ENCODE measurements around the gene LTB4R. TPM values are rescaled to one million over a fixed set of nuclear protein-coding genes. Genes with fewer than 3 reads are reported as not detected.
A peak's percentile ranks its signal among the peaks of the same experiment; 100 is the strongest.

Gene LTB4R
- total and polyA plus RNA-seq, 2 donors (not counting 1 experiment from before 2014, with no cell fraction given) = 0.62 to 0.66 TPM

DNA sequence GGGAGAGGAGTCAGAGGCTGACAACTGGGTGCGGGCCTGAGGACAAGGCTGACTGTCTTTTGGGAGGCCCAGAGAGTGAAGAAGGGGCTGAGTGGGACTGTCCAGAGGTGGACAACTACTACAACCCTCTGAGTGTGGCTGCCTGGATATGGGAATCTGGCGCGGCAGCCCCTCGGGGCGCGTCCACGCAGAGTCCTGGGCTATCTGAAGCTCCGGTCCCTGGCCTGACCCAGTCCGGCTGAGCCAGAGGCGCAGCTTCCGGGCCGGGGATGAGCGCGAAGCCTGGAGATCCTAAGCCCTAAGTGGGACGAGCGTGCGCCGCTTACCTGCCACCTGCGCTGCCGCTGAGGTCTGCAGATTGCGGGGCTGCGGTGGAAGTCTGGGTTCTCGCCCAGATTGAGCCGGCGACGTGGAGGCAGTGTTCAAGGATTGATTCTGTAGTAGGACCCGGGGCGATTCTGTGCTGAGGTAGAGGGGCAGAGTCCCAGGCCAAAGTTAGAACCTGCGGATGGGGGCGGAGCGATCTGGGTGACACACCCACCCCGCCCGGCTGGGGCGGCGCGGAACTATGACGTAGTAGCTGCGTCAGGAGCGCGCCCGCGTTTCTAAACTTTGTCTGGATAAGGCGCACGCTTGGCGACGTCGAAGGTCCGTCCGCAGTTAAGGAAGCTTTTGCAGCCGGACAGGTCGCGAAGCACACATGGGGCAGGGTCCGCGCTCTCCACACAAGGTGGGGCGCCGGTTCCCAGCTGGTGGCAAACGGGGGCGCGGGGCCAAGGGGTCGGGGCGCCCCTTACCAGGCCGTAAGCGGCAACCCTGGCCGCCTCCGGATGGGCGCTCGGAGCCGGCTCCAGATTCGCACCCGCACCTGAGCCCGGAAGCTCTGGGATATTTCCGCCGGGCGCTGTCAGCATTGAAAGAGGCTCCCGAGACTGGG is 11.8 kb upstream of the LTB4R start, which contains the start of the genes DHRS1 and NOP9:
TSS of gene DHRS1 (minus strand) at position 526 of the 937 bp plus-strand sequence. CDS start 674 bp downstream, outside the sequence.
TSS of gene NOP9 (plus strand) at position 596 of the 937 bp plus-strand sequence. CDS start at position 701, 105 bp downstream.
- no peaks in the 10 kb centered on the region for H3K27me3 ChIP-seq (ENCODE audit: control insufficient read depth, insufficient read depth, low read length)
- H3K4me2 ChIP-seq (ENCODE audit: extremely low read depth, insufficient read depth, low read length) = peak within 1 kb of the TSS; percentile 99
- peak within 1 kb of the TSS; percentile 95 to 99 (median 96) for H3K4me3 ChIP-seq (replicated peaks in 1 of 4; ENCODE audit: control extremely low read depth in 1 of 4, insufficient read depth in 1 of 4, low read depth in 3 of 4, low read length in 4 of 4)
- H3K36me3 ChIP-seq (ENCODE audit: control insufficient read depth, insufficient read depth, low read length) = peaks cover 25% of the 10 kb centered on the region
- peak within 1 kb of the TSS; percentile 98 for H2AFZ ChIP-seq (ENCODE audit: low read length)
- H3K9me3 ChIP-seq (ENCODE audit: control insufficient read depth, insufficient read depth, low read depth, low read length) = no peaks in the 10 kb centered on the region
- TF ChIP-seq EZH2 (IDR thresholded peaks at IDR 0.05; ENCODE audit: low read length, missing control alignments) = no peak
- TF ChIP-seq, protein P1, sequence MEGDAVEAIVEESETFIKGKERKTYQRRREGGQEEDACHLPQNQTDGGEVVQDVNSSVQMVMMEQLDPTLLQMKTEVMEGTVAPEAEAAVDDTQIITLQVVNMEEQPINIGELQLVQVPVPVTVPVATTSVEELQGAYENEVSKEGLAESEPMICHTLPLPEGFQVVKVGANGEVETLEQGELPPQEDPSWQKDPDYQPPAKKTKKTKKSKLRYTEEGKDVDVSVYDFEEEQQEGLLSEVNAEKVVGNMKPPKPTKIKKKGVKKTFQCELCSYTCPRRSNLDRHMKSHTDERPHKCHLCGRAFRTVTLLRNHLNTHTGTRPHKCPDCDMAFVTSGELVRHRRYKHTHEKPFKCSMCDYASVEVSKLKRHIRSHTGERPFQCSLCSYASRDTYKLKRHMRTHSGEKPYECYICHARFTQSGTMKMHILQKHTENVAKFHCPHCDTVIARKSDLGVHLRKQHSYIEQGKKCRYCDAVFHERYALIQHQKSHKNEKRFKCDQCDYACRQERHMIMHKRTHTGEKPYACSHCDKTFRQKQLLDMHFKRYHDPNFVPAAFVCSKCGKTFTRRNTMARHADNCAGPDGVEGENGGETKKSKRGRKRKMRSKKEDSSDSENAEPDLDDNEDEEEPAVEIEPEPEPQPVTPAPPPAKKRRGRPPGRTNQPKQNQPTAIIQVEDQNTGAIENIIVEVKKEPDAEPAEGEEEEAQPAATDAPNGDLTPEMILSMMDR (conservative IDR thresholded peaks at IDR 0.05 in 1 of 2, IDR thresholded peaks at IDR 0.05 in 1 of 2; ENCODE audit: low read depth in 1 of 2, low read length in 2 of 2) = no peak
- H3K4me1 ChIP-seq (ENCODE audit: control insufficient read depth, extremely low read depth, insufficient read depth, low read length) = peaks cover 10% of the 10 kb centered on the region
- peaks cover 11% of the 10 kb centered on the region for H3K79me2 ChIP-seq (ENCODE audit: control insufficient read depth, insufficient read depth, low read length)
- DNase-seq (ENCODE audit: low read depth in 2 of 2) = peak; percentile 84 to 87
- H3K27ac ChIP-seq (ENCODE audit: insufficient read depth, low read length) = peak within 1 kb of the TSS; percentile 88
- H4K20me1 ChIP-seq (ENCODE audit: control insufficient read depth, extremely low read depth, insufficient read depth, low read length) = no peaks in the 10 kb centered on the region
- peak within 1 kb of the TSS; percentile 89 for H3K9ac ChIP-seq (ENCODE audit: insufficient read depth, low read length)

DNA sequence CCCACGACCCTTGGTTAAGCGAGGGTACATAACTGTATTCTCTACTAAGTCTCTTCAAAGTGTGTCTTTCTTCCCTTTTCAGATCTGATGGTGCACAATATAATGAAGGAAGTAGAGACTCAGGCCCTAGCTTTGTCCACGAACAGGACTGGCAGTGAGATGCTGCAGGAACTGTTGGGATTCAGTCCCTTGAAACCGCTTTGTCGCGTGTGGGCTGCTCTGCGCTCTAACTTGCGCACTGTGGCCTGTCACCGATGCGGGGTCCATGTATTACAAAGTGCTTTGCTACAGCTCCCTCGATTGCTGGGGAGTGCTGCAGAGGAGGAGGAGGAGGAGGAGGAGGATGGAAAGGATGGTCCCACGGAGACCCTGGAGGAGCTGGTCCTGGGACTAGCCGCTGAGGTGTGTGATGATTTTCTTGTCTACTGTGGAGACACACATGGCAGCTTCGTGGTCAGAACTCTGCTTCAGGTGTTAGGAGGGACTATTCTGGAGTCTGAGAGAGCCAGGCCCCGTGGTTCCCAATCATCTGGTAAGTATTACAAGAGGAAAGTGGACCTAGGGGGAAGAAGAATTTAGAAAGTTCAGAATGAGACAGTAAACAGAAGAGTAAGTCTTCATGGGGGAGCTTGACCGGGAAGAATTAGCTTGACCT is 10.8 kb upstream of the LTB4R start:
- no peaks in the 10 kb centered on the region for H3K27me3 ChIP-seq (ENCODE audit: control insufficient read depth, insufficient read depth, low read length)
- no peaks in the 10 kb centered on the region for H3K9me3 ChIP-seq (ENCODE audit: control insufficient read depth, insufficient read depth, low read depth, low read length)
- DNase-seq (ENCODE audit: low read depth in 2 of 2) = no peak
- H2AFZ ChIP-seq (ENCODE audit: low read length) = peak overlapping the region; percentile 33
- peaks cover 25% of the 10 kb centered on the region for H3K36me3 ChIP-seq (ENCODE audit: control insufficient read depth, insufficient read depth, low read length)
- TF ChIP-seq, protein P1 (conservative IDR thresholded peaks at IDR 0.05 in 1 of 2, IDR thresholded peaks at IDR 0.05 in 1 of 2; ENCODE audit: low read depth in 1 of 2, low read length in 2 of 2) = no peak
- no peak for TF ChIP-seq EZH2 (IDR thresholded peaks at IDR 0.05; ENCODE audit: low read length, missing control alignments)
- H3K9ac ChIP-seq (ENCODE audit: insufficient read depth, low read length) = peak overlapping the region; percentile 89
- H3K4me1 ChIP-seq (ENCODE audit: control insufficient read depth, extremely low read depth, insufficient read depth, low read length) = peaks cover 10% of the 10 kb centered on the region
- H4K20me1 ChIP-seq (ENCODE audit: control insufficient read depth, extremely low read depth, insufficient read depth, low read length) = no peaks in the 10 kb centered on the region
- peak overlapping the region; percentile 99 for H3K4me2 ChIP-seq (ENCODE audit: extremely low read depth, insufficient read depth, low read length)
- peaks cover 11% of the 10 kb centered on the region for H3K79me2 ChIP-seq (ENCODE audit: control insufficient read depth, insufficient read depth, low read length)
- H3K27ac ChIP-seq (ENCODE audit: insufficient read depth, low read length) = peak overlapping the region; percentile 88
- H3K4me3 ChIP-seq (replicated peaks in 1 of 4; ENCODE audit: control extremely low read depth in 1 of 4, insufficient read depth in 1 of 4, low read depth in 3 of 4, low read length in 4 of 4) = peak overlapping the region; percentile 95 to 99 (median 96)

DNA sequence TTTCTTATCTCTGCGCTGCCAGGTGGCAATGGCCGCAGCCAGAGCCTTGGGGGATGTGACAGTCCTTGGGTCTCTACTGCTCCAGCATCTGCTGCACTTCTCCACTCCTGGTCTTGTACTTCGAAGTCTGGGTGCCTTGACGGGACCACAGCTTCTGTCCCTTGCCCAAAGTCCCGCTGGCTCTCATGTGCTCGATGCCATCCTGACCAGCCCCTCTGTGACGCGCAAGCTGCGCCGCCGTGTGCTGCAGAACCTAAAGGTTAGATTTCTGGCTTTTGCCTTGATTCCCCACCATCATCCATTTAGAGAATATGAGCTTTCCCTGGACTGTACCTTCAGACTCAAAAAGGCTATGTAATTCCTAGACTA is 7.3 kb upstream of the LTB4R start:
- Histone ChIP-seq H4K20me1 (ENCODE audit: control insufficient read depth, extremely low read depth, insufficient read depth, low read length) (no peaks in the 10 kb centered on the region), H3K36me3 (ENCODE audit: control insufficient read depth, insufficient read depth, low read length) (peaks cover 19% of the 10 kb centered on the region), H3K9ac (ENCODE audit: insufficient read depth, low read length) (no peak overlapping the region), H3K4me1 (ENCODE audit: control insufficient read depth, extremely low read depth, insufficient read depth, low read length) (peaks cover 4% of the 10 kb centered on the region), H3K4me3 (replicated peaks in 1 of 4; ENCODE audit: control extremely low read depth in 1 of 4, insufficient read depth in 1 of 4, low read depth in 3 of 4, low read length in 4 of 4) (no peak overlapping the region), H3K4me2 (ENCODE audit: extremely low read depth, insufficient read depth, low read length) (no peak overlapping the region), H3K27ac (ENCODE audit: insufficient read depth, low read length) (no peak overlapping the region), H2AFZ (ENCODE audit: low read length) (no peak overlapping the region), H3K79me2 (ENCODE audit: control insufficient read depth, insufficient read depth, low read length) (peaks cover 11% of the 10 kb centered on the region), H3K27me3 (ENCODE audit: control insufficient read depth, insufficient read depth, low read length) (no peaks in the 10 kb centered on the region), H3K9me3 (ENCODE audit: control insufficient read depth, insufficient read depth, low read depth, low read length) (no peaks in the 10 kb centered on the region)
- DNase-seq (ENCODE audit: low read depth in 2 of 2) = no peak
- TF ChIP-seq, protein P1 (conservative IDR thresholded peaks at IDR 0.05 in 1 of 2, IDR thresholded peaks at IDR 0.05 in 1 of 2; ENCODE audit: low read depth in 1 of 2, low read length in 2 of 2) = no peak
- no peak for TF ChIP-seq EZH2 (IDR thresholded peaks at IDR 0.05; ENCODE audit: low read length, missing control alignments)

Measured in fibroblast of lung (primary cell).